Omental fat pad (tissue), 4 donors: Measurements from ENCODE around the gene SERPINB13. TPM values are rescaled to one million over a fixed set of nuclear protein-coding genes. Genes with fewer than 3 reads are reported as not detected.

ENCODE experiments used
- ATAC-seq: fragments of 150-250 bp; one replicate; pipeline ENCODE4 v1.9.1; 2016; ENCODE audit warnings: mild to moderate bottlenecking, moderate library complexity; ENCODE audit not compliant: low FRiP score
- DNase-seq: peaks from one replicate; pipeline ENCODE4 v3.0.0-alpha.2; 2019; ENCODE audit warnings: low spot score
- total RNA-seq, 4 donors: library from RNA; depleted of rRNA; stranded (reverse); fragments of >200 nt; gene quantifications; one replicate each; pipeline ENCODE4 v1.1.0, GENCODE V29; 2016
- TF ChIP-seq, protein P1 (sequence below), 3 donors: fragments of 450-650 bp; IDR thresholded peaks; one replicate each; pipeline ENCODE4 v1.5.1; 2016 to 2017; ENCODE audit warnings: antibody characterized with exemption in 3 of 3, mild to moderate bottlenecking in 3 of 3, moderate library complexity in 2 of 3

SERPINB13 gene
- total RNA-seq, 4 donors from 2014 or later: not detected

DNA sequence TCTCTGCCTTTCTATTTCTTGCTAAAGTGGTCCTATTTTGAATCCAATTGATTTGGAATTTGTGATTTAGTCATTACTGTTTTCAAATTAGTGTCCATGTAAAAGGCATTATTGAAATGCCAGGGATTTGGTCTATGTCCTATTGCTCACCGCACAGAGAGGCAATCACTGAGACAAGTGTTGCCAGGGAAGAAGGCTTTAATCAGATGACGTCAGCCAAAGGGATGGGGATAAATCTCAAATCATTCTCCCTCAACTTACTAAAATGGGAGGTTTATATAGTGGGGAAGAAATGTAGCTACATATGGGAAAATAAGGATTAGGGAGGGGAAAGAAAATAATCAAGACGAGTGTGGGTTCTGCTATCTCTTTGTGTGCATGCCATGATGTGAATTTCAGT lies 35.4 kb upstream of the SERPINB13 start:
- ATAC-seq: no peak
- no peak for DNase-seq
- TF ChIP-seq, protein P1, sequence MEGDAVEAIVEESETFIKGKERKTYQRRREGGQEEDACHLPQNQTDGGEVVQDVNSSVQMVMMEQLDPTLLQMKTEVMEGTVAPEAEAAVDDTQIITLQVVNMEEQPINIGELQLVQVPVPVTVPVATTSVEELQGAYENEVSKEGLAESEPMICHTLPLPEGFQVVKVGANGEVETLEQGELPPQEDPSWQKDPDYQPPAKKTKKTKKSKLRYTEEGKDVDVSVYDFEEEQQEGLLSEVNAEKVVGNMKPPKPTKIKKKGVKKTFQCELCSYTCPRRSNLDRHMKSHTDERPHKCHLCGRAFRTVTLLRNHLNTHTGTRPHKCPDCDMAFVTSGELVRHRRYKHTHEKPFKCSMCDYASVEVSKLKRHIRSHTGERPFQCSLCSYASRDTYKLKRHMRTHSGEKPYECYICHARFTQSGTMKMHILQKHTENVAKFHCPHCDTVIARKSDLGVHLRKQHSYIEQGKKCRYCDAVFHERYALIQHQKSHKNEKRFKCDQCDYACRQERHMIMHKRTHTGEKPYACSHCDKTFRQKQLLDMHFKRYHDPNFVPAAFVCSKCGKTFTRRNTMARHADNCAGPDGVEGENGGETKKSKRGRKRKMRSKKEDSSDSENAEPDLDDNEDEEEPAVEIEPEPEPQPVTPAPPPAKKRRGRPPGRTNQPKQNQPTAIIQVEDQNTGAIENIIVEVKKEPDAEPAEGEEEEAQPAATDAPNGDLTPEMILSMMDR (IDR thresholded peaks at IDR 0.05): no peak

DNA sequence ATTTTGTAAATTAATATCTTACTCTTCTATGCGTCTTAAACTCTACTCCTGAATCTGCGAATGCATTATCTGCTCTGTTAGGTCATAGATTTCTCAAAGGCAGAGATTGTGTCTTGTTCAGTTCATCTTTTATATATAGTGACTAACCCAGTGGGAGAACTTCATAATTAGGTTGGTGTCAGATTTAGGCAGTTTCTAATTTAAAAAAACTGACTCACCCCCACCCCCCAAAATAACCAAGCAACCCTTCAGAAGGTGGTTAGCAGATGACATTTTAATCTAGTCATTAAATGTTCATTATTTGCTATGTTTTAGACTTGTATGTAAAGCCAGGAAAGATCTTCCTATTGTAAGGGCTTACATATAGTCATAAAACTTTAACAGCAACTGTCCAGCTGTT lies 34.6 kb upstream of the SERPINB13 start:
- ATAC-seq: peak; percentile 11
- no peak for DNase-seq
- TF ChIP-seq, protein P1 (IDR thresholded peaks at IDR 0.05): no peak

DNA sequence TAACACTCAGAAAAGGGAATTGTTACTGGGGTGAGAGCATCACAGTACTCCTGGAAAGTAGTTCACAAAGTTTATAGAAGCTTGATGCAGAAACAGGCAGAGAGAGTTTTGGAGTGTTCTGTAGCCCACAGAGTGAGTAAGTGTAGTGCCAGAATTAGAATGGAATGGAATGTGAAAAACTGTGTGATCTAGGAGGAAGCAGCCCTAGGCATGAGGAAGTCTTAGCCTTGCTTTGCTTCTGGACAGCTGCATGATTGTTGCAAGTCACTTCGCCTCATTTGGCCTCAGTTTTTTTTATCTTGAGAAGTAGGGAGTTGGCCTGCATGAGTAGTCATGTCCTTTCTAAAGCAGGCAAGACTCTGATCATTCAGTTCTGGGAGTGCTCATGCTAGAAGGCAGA lies 34.1 kb upstream of the SERPINB13 start:
- ATAC-seq (peak; percentile 98), DNase-seq (no peak)
- TF ChIP-seq, protein P1 (IDR thresholded peaks at IDR 0.05): no peak

DNA sequence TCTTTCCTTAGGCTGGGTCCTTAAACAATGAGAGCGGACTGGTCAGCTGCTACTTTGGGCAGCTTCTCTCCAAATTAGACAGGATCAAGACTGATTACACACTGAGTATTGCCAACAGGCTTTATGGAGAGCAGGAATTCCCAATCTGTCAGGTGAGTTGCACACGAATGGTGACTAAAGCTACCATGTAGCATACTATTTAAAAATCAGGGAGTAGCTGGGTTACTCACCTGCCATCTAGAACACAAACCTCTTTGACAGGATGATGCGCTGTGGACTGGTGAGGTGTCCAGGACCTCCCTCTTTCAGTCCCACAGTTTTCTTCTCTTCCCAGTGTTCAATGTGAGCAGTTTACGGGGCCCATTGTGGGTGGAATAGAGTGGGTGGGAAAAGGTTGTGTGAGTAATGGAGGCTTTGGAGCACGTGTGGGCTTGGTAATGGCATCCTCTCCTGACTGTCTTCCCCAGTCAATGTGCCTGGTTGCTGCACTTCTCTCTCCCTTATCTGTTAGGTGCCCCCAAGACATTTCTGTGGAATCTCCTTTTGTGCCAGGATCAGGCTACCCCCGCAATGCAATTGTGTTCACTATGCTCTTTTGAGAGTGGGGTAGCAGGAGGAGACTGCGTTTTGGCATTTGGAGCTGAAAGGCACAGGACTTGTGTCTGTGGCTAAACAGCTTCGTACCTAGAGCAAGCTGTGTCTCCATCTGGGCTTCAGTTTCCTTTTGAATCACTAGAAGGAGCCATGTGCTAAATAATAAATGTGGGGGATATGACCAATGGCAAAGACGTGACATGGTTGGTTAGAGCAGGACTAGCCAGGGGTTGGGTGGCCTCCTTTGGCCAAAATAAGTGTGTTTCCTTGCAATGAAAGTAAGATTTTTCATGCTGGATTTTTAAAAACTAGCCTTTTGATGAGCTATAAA lies 27.3 kb upstream of the SERPINB13 start:
- DNase-seq (no peak), ATAC-seq (no peak)
- TF ChIP-seq, protein P1 (IDR thresholded peaks at IDR 0.05): no peak

DNA sequence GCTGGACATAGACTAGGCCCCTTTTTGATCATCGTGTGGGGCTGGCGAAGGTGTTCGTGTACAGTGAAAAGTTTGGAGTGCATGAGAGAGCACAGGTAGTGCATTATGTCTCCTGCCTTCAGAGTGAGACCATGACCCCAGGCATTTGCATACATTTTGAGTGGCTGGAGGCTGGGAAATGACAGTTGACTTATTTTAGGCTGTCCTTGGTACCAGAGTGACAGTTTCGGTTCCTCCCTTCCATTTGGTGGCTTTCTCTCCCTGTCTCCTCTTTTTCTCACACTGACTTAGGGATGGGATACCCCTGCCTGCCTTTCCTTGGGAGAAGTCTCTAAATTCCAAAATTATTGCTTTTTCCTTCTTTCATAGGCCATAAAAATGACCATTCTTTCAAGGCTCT lies 24.9 kb upstream of the SERPINB13 start:
- no peak for DNase-seq
- no peak for ATAC-seq
- TF ChIP-seq, protein P1 (IDR thresholded peaks at IDR 0.05): no peak

DNA sequence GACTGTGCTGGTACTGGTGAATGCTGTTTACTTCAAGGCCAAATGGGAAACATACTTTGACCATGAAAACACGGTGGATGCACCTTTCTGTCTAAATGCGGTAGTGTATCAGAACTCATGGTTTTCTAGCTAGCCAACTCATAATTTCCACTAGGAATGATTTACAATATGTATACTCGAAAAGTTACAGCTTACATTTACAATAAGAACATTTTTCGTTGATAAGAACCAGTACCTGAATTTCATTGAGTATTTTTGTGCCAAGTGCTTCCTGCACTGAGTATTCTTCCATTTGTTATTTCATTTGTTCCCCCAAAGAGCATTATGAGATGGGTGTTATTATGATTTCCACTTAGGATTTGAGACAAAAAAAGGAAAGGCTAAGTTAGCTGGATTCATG lies 23.1 kb upstream of the SERPINB13 start:
- TF ChIP-seq, protein P1 (IDR thresholded peaks at IDR 0.05): no peak
- no peak for ATAC-seq
- DNase-seq: no peak

DNA sequence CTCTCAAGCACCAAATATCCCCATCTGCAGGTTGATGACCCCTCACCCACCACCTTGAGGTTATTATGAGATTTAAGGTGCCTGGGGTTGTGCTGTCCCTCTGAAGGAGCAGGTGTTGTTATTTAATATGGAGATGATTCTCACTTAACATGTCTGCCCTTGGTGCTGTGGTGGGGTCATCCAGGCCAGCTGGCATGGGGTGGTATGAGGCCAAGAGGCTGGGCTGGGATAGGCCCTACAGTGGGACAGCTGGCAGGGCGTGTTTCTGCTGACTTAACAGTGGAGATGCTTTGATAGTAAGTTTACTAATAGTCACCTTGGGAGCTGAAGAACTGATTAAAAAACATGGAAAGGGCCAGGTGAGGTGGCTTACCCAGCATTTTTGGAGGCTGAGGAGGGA lies 22.6 kb upstream of the SERPINB13 start:
- DNase-seq: no peak
- TF ChIP-seq, protein P1 (IDR thresholded peaks at IDR 0.05): no peak
- ATAC-seq: no peak
